T47D (cell line): ENCODE measurements around the gene NLRP12.
"Not testable (repeated sequence)": the region's sequence is repeated elsewhere in the genome, so short reads cannot be mapped to it uniquely, and the experiment has no call there.

Source experiments
- DNase-seq, 2 experiments: peaks; one replicate each; pipeline versions ENCODE4 v3.0.0 to v3.0.0-alpha.2; 2011 to 2012; ENCODE audit warnings: low read depth in 1 of 2, low spot score in 1 of 2
- JUND ChIP-seq: IDR thresholded peaks from 2 replicates; pipeline ENCODE4 v1.6.1; 2012; ENCODE audit warnings: low read depth
- in situ Hi-C: cut with HindIII; loops from 2 replicates; pipeline ENCODE4 v1.10.0; 2016; ENCODE audit warnings: low sequenced_read_pairs, low pct_unique_long_range_greater_than_20kb

NLRP12 gene, protein sequence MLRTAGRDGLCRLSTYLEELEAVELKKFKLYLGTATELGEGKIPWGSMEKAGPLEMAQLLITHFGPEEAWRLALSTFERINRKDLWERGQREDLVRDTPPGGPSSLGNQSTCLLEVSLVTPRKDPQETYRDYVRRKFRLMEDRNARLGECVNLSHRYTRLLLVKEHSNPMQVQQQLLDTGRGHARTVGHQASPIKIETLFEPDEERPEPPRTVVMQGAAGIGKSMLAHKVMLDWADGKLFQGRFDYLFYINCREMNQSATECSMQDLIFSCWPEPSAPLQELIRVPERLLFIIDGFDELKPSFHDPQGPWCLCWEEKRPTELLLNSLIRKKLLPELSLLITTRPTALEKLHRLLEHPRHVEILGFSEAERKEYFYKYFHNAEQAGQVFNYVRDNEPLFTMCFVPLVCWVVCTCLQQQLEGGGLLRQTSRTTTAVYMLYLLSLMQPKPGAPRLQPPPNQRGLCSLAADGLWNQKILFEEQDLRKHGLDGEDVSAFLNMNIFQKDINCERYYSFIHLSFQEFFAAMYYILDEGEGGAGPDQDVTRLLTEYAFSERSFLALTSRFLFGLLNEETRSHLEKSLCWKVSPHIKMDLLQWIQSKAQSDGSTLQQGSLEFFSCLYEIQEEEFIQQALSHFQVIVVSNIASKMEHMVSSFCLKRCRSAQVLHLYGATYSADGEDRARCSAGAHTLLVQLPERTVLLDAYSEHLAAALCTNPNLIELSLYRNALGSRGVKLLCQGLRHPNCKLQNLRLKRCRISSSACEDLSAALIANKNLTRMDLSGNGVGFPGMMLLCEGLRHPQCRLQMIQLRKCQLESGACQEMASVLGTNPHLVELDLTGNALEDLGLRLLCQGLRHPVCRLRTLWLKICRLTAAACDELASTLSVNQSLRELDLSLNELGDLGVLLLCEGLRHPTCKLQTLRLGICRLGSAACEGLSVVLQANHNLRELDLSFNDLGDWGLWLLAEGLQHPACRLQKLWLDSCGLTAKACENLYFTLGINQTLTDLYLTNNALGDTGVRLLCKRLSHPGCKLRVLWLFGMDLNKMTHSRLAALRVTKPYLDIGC

DNA sequence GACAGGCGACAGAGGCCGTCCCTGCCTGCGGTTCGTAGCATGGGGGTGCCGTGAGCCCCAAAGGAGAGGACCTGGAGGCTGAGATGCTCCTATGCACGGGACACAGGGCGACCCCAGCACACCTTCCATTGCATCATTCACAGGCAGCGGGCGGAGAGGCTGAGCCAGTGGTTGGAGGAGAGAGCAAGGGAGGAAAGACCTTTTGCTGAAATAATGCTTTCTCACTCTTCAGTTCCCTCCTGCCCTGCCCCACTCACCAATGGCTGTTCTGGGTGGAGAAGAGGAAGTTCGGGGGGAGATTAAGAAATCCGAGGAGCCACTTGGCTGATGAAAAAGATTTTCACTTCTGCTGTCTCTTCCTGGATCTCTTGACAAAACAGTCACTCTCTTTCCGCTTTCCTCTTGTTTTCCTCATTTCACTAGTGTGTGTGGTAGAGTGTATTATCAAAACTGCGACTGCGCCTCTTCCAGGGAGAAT lies at the start of gene NLRP12:
NLRP12 (minus strand) TSS at position 181 of the 478 bp plus-strand sequence; CDS start at position 41, 140 bp downstream.
- no peak for TF ChIP-seq JUND
- DNase-seq, result no peak
- in situ Hi-C loops, result no loop called here

DNA sequence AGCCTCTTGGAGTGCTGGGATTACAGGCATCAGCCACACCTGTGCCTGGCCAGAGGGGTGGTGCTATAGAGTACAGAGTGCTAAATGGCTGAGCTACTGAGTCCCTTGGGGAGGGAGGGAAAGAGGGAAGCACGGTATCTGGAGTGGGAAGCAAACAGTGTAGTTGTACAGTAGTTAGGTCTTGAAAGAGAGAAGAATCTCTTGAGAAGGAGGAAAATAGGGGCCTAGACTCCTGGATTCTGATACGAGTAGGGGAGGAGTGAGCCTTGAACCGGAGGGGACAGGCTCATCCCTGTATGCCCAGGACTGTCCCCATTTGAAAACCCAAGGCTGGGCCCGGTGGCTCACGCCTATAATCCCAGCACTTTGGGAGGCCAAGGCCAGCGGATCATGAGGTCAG lies 48.6 kb upstream of the NLRP12 start:
- TF ChIP-seq JUND, result no peak
- in situ Hi-C loops, result no loop called here
- DNase-seq, result no peak

GRCh38 chr19:53871454-53871853 lies 47.3 kb upstream of the NLRP12 start:
- no peak for DNase-seq
- in situ Hi-C loops, result no loop called here
- TF ChIP-seq JUND, result no peak

- TF ChIP-seq JUND, result no peak
- in situ Hi-C loops, result no loop called here
- peak; percentile 54 to 65 for DNase-seq
Measured at GRCh38 chr19:53870485-53870844, 46.4 kb upstream of the NLRP12 start.

GRCh38 chr19:53869805-53870484 lies 45.8 kb upstream of the NLRP12 start:
- in situ Hi-C loops, DNase-seq: not testable (repeated sequence)

GRCh38 chr19:53868892-53869804 lies 45.0 kb upstream of the NLRP12 start:
- in situ Hi-C loops, result no loop called here
- TF ChIP-seq JUND, result no peak
- peak; percentile 92 to 97 for DNase-seq

DNA sequence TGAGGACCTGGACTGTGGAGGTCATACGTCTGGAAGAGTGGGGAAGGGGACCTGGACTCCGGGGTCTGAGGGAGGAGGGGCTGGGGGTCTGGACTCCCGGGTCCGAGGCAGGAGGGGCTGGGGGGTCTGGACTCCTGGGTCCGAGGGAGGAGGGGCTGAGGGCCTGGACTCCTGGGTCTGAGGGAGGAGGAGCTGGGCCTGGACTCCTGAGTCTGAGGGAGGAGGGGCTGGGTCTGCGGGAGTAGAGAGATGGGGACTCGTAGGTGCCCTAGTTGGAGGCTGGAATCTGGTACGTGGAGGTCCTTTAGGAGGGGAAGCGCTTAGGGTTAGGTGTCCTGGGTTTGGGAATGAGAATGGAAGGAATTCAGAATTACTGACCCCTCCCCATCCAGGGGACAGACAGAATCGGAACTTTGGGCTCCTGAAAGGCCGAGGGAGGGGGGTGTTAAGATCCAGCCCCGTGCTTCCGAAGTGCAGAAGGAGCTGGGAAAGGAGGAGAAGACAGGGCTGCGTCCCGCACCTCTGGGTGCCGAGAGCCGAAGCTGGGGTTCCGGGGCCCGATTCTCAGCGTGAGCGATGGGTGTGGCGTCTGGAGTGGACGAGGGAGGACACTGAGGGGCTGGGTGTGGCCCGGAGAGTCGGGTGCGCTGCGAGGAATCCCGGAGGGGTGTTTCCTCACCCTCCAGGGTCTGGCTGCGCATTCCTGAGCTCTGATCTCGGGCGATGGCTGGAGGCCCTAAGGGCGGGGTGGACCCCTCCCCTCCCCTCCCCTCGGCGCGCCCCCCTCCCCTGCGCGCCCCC lies 44.2 kb upstream of the NLRP12 start:
- in situ Hi-C loops, result no loop called here
- DNase-seq, result peak; percentile 34 to 64
- TF ChIP-seq JUND, result no peak

DNA sequence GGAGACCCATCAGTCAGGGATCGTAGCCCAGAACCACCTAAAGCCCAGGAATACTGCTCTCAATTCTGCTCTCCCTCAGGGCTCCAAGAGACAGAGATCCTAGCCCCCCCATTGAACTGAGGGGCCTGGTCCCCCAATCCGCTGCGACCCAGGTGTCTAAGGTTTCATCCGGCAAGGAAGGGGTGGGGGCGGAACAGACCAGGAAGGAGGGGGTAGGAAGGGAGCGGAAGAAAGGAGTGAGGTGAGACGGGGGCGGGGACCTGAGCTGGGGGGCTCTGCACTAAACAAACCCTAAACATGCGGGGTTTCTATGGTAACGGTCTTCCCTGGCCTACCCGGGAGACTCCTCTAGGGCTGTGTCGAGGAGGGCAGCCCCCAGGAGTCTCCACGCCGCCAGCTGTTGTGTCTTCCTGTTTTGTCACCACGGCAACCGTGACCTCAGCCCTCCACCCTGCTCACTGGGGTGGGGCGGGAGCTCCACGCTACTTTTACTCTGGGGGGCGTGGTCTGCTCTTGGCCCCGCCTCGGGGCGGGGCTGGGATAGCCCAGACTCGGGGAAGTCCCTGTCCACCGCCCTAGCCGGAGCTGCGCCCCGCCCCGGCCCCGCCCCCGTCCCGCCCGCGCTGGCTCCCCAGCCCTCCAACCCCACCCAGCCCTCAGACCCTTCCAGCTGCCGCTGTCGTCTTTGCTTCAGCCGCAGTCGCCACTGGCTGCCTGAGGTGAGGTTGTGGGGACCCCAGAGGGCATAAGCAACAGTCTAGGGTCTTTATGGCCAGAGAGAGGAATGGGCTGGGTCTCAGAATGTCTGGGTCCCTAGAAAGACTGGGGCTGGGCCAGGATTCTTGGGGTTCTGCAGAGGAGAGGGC lies 43.3 kb upstream of the NLRP12 start, which contains the start of gene MYADM:
MYADM (plus strand) TSS at position 659 of the 866 bp plus-strand sequence. CDS start 5,647 bp downstream, outside the sequence.
- peak; percentile 90 to 96 for DNase-seq
- in situ Hi-C loops, result no loop called here
- TF ChIP-seq JUND, result no peak

- DNase-seq, result no peak
- no peak for TF ChIP-seq JUND
- in situ Hi-C loops, result no loop called here
Measured at GRCh38 chr19:53866865-53867224, 42.7 kb upstream of the NLRP12 start.
